Astrocyte (in vitro differentiated cells and primary cell): ENCODE data around the gene LDLRAD4. TPM values are rescaled to one million over a fixed set of nuclear protein-coding genes. Genes with fewer than 3 reads are reported as not detected.

Experiments used
- DNase-seq: peaks from one replicate; pipeline ENCODE4 v3.0.0-alpha.2; 2010; ENCODE audit warnings: low read depth
- FAIRE-seq: peaks from 2 replicates; lab custom pipeline; 2011; peaks lifted over from hg19 to GRCh38; lab: Jason Lieb, UNC
- H2AFZ ChIP-seq: 2 replicates; pipeline ENCODE4 v1.6.0; 2012; ENCODE audit warnings: low read depth, low read length, inconsistent platforms
- H3K27ac ChIP-seq: 2 replicates; pipeline ENCODE4 v1.5.1; 2011; ENCODE audit warnings: low read depth, low read length, inconsistent platforms
- H3K27me3 ChIP-seq: 2 replicates; pipeline ENCODE4 v1.6.0; 2011; ENCODE audit warnings: low read length, inconsistent platforms; ENCODE audit not compliant: insufficient read depth
- H3K36me3 ChIP-seq: 2 replicates; pipeline ENCODE4 v1.5.1; 2011; ENCODE audit warnings: low read length, inconsistent platforms; ENCODE audit not compliant: insufficient read depth
- H3K4me1 ChIP-seq: 2 replicates; pipeline ENCODE4 v1.5.1; 2011; ENCODE audit warnings: low read length, inconsistent platforms; ENCODE audit not compliant: insufficient read depth
- H3K4me2 ChIP-seq: 2 replicates; pipeline ENCODE4 v1.6.0; 2012; ENCODE audit warnings: low read length, inconsistent platforms
- H3K4me3 ChIP-seq: 2 replicates; pipeline ENCODE4 v1.5.1; 2011; ENCODE audit warnings: low read depth, mild to moderate bottlenecking, low read length, inconsistent platforms; ENCODE audit not compliant: insufficient read depth
- H3K79me2 ChIP-seq: 2 replicates; pipeline ENCODE4 v1.6.0; 2012; ENCODE audit warnings: mild to moderate bottlenecking, low read length, inconsistent platforms; ENCODE audit not compliant: insufficient read depth
- H3K9ac ChIP-seq: 2 replicates; pipeline ENCODE4 v1.6.0; 2012; ENCODE audit warnings: mild to moderate bottlenecking, low read length, inconsistent platforms
- H3K9me3 ChIP-seq: 2 replicates; pipeline ENCODE4 v1.5.1; 2012; ENCODE audit warnings: low read depth, mild to moderate bottlenecking, low read length, inconsistent platforms; ENCODE audit not compliant: insufficient read depth
- H4K20me1 ChIP-seq: 2 replicates; pipeline ENCODE4 v1.6.0; 2012; ENCODE audit warnings: low read length, inconsistent platforms; ENCODE audit not compliant: insufficient read depth
- H3K27ac Mint-ChIP-seq: one replicate; pipeline ENCODE4 v1.8.0; 2021; ENCODE audit warnings: mild to moderate bottlenecking, mixed read lengths; ENCODE audit not compliant: unreplicated experiment
- H3K27me3 Mint-ChIP-seq: one replicate; pipeline ENCODE4 v1.8.0; 2021; ENCODE audit warnings: low read depth, mixed read lengths; ENCODE audit not compliant: unreplicated experiment
- H3K36me3 Mint-ChIP-seq: one replicate; pipeline ENCODE4 v1.8.0; 2021; ENCODE audit warnings: low read depth, mixed read lengths; ENCODE audit not compliant: unreplicated experiment
- H3K4me1 Mint-ChIP-seq: one replicate; pipeline ENCODE4 v1.8.0; 2021; ENCODE audit warnings: low read depth, mixed read lengths; ENCODE audit not compliant: unreplicated experiment
- H3K4me3 Mint-ChIP-seq: one replicate; pipeline ENCODE4 v1.8.0; 2021; ENCODE audit warnings: mild to moderate bottlenecking, moderate library complexity, mixed read lengths; ENCODE audit not compliant: unreplicated experiment
- H3K9me3 Mint-ChIP-seq: one replicate; pipeline ENCODE4 v1.8.0; 2021; ENCODE audit warnings: mild to moderate bottlenecking, mixed read lengths; ENCODE audit not compliant: unreplicated experiment
- EZH2 ChIP-seq: IDR thresholded peaks from 2 replicates; pipeline ENCODE4 v1.6.1; 2012; ENCODE audit warnings: mild to moderate bottlenecking, low read length, inconsistent platforms; ENCODE audit not compliant: insufficient read depth
- total RNA-seq: library from RNA; stranded (reverse); gene quantifications from 2 replicates; pipeline ENCODE4 v1.2.1, GENCODE V29; 2021
- TF ChIP-seq, protein P1 (sequence below): IDR thresholded peaks from 2 replicates; pipeline ENCODE4 v1.5.1; 2011; ENCODE audit warnings: low read depth, mild to moderate bottlenecking, inconsistent platforms, low read length, moderate library complexity; ENCODE audit not compliant: insufficient read depth

LDLRAD4 gene
- total RNA-seq, 1 donor from 2014 or later: 26.0 TPM

DNA sequence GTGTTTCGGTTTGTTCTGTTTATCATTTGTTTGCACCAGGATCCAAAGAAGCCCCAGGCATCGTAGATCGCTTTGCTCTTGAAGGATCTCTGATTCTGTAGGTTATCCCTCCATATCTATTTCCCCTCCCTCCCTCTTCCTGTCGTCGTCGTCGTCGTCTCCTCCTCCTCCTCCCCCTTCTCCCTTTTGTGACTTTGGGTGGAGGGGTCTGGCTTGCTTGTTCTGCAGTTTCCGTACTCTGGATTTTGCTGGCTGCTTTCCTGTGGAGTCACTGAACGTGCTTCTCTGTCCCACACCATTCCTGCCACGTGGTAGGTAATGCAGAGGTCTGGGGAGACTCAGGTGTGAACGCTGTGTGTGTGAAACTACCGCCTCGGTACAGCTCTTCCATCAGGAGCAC, 225.0 kb downstream of the LDLRAD4 start:
- H3K9me3 Mint-ChIP-seq: peaks cover 3% of the 10 kb centered on the region
- no peak for TF ChIP-seq EZH2
- TF ChIP-seq, protein P1, sequence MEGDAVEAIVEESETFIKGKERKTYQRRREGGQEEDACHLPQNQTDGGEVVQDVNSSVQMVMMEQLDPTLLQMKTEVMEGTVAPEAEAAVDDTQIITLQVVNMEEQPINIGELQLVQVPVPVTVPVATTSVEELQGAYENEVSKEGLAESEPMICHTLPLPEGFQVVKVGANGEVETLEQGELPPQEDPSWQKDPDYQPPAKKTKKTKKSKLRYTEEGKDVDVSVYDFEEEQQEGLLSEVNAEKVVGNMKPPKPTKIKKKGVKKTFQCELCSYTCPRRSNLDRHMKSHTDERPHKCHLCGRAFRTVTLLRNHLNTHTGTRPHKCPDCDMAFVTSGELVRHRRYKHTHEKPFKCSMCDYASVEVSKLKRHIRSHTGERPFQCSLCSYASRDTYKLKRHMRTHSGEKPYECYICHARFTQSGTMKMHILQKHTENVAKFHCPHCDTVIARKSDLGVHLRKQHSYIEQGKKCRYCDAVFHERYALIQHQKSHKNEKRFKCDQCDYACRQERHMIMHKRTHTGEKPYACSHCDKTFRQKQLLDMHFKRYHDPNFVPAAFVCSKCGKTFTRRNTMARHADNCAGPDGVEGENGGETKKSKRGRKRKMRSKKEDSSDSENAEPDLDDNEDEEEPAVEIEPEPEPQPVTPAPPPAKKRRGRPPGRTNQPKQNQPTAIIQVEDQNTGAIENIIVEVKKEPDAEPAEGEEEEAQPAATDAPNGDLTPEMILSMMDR: no peak
- no peak overlapping the region for H2AFZ ChIP-seq
- no peak overlapping the region for H3K27ac ChIP-seq
- H3K27ac Mint-ChIP-seq: peak overlapping the region; percentile 70
- H3K4me2 ChIP-seq: no peak overlapping the region
- H3K4me3 ChIP-seq: no peak overlapping the region
- H3K9ac ChIP-seq: no peak overlapping the region
- no peaks in the 10 kb centered on the region for H3K27me3 ChIP-seq
- no peaks in the 10 kb centered on the region for H3K36me3 ChIP-seq
- H3K79me2 ChIP-seq: no peaks in the 10 kb centered on the region
- peaks cover 24% of the 10 kb centered on the region for H3K4me1 ChIP-seq
- no peak overlapping the region for H3K4me3 Mint-ChIP-seq
- FAIRE-seq (no peak), DNase-seq (no peak)
- no peaks in the 10 kb centered on the region for H3K9me3 ChIP-seq
- no peaks in the 10 kb centered on the region for H3K27me3 Mint-ChIP-seq
- no peaks in the 10 kb centered on the region for H4K20me1 ChIP-seq
- H3K4me1 Mint-ChIP-seq: peaks cover 28% of the 10 kb centered on the region
- H3K36me3 Mint-ChIP-seq: peaks cover 10% of the 10 kb centered on the region

GRCh38 chr18:13444430-13445240, 226.1 kb downstream of the LDLRAD4 start:
- H3K9me3 ChIP-seq: no peaks in the 10 kb centered on the region
- peaks cover 10% of the 10 kb centered on the region for H3K36me3 Mint-ChIP-seq
- H3K36me3 ChIP-seq: no peaks in the 10 kb centered on the region
- DNase-seq (no peak), FAIRE-seq (no peak)
- H3K4me3 Mint-ChIP-seq: no peak overlapping the region
- H3K27ac ChIP-seq: no peak overlapping the region
- H3K9me3 Mint-ChIP-seq: peaks cover 3% of the 10 kb centered on the region
- H3K4me2 ChIP-seq: no peak overlapping the region
- no peak overlapping the region for H3K27ac Mint-ChIP-seq
- no peaks in the 10 kb centered on the region for H3K27me3 Mint-ChIP-seq
- no peak overlapping the region for H3K9ac ChIP-seq
- H3K4me1 ChIP-seq: peaks cover 25% of the 10 kb centered on the region
- H4K20me1 ChIP-seq: no peaks in the 10 kb centered on the region
- no peak for TF ChIP-seq EZH2
- TF ChIP-seq, protein P1: no peak
- H3K4me1 Mint-ChIP-seq: peaks cover 27% of the 10 kb centered on the region
- no peak overlapping the region for H2AFZ ChIP-seq
- no peaks in the 10 kb centered on the region for H3K27me3 ChIP-seq
- H3K4me3 ChIP-seq: no peak overlapping the region
- H3K79me2 ChIP-seq: no peaks in the 10 kb centered on the region

DNA sequence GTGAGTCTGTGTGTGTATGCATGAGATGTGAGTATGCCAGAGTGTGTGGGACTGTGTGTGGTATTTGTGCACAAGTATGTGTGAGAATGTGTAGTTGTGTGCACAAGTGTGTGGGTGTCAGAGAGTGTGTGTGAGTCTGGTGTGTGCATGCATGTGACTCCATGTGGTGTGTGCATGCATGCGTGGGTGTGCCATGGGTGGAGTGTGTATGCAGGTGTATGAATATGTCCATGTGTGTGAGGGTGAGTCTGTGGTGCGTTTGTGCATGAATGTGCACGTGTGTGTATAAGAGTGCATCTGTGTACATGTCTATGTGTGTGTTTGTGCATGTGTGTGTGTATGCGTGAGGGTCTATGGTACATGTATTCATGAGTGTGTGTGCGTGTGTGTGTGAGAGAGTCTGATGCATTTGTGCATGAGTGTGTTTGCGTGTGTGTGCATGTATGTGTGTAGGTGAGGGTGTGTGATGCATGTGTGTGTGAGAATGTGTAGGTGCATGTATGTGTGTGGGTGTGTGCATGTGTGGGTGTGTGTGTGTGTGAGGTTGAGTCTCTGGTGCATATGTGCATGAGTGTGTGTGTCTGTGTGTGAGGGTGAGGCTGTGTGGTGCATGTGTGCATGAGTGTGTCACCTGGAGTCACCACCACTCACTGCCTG, 226.8 kb downstream of the LDLRAD4 start:
- FAIRE-seq: no peak

More for the DNA sequence above, 226.8 kb downstream of the LDLRAD4 start:
- Histone ChIP-seq H3K4me2 (no peak overlapping the region), H4K20me1 (no peaks in the 10 kb centered on the region), H2AFZ (no peak overlapping the region), H3K4me3 (no peak overlapping the region), H3K36me3 (no peaks in the 10 kb centered on the region), H3K4me1 (peaks cover 25% of the 10 kb centered on the region), H3K9ac (no peak overlapping the region), H3K9me3 (no peaks in the 10 kb centered on the region), H3K79me2 (no peaks in the 10 kb centered on the region), H3K27me3 (no peaks in the 10 kb centered on the region), H3K27ac (no peak overlapping the region)
- H3K4me3 Mint-ChIP-seq: no peak overlapping the region
- DNase-seq: no peak
- peaks cover 3% of the 10 kb centered on the region for H3K9me3 Mint-ChIP-seq
- no peaks in the 10 kb centered on the region for H3K27me3 Mint-ChIP-seq
- H3K36me3 Mint-ChIP-seq: peaks cover 10% of the 10 kb centered on the region
- H3K4me1 Mint-ChIP-seq: peaks cover 31% of the 10 kb centered on the region
- H3K27ac Mint-ChIP-seq: no peak overlapping the region
- TF ChIP-seq EZH2: no peak
- TF ChIP-seq, protein P1: no peak
